ENCODE results near the gene CDK5RAP3.

The CDK5RAP3 gene

GRCh38 chr17:47949946-47950345 lies 21.0 kb upstream of the CDK5RAP3 start:
- DNase-seq, result no peak

GRCh38 chr17:47950448-47950847 lies 20.5 kb upstream of the CDK5RAP3 start:
- no peak for DNase-seq

GRCh38 chr17:47952171-47953021 lies 18.5 kb upstream of the CDK5RAP3 start:
- DNase-seq, result no peak

- DNase-seq, result no peak
These were observed 17.0 kb upstream of the CDK5RAP3 start for GRCh38 chr17:47953909-47954308.

- no peak for DNase-seq
These were observed 15.1 kb upstream of the CDK5RAP3 start for GRCh38 chr17:47955497-47956461.

- DNase-seq, result no peak
These were observed 13.9 kb upstream of the CDK5RAP3 start for GRCh38 chr17:47956791-47957590.

GRCh38 chr17:47957591-47958490 lies 13.1 kb upstream of the CDK5RAP3 start, which contains the start of gene PRR15L:
Gene PRR15L (minus strand): TSS chr17:47957883. CDS start chr17:47953234, 4,649 bp downstream.
- DNase-seq, result peak in 1 of 2 experiments; percentile 19

- DNase-seq, result no peak
These were observed 10.9 kb upstream of the CDK5RAP3 start for GRCh38 chr17:47959825-47960655.

- no peak for DNase-seq
These were observed 9.5 kb upstream of the CDK5RAP3 start for GRCh38 chr17:47961406-47961805.

GRCh38 chr17:47962901-47963300 lies 8.0 kb upstream of the CDK5RAP3 start:
- DNase-seq, result no peak

- DNase-seq, result no peak
These were observed 6.1 kb upstream of the CDK5RAP3 start for GRCh38 chr17:47964856-47965255.

GRCh38 chr17:47966079-47966519 lies 4.8 kb upstream of the CDK5RAP3 start:
- DNase-seq, result no peak

GRCh38 chr17:47967607-47968252 lies 3.2 kb upstream of the CDK5RAP3 start:
- no peak for DNase-seq

GRCh38 chr17:47968836-47969235 lies 2.1 kb upstream of the CDK5RAP3 start:
- no peak for DNase-seq

- no peak for DNase-seq
These were observed 786 bp upstream of the CDK5RAP3 start for GRCh38 chr17:47969930-47970724.

GRCh38 chr17:47973541-47973940 lies 2.6 kb downstream of the CDK5RAP3 start:
- DNase-seq, result no peak

- DNase-seq, result no peak
These were observed 4.4 kb downstream of the CDK5RAP3 start for GRCh38 chr17:47975189-47975822.

GRCh38 chr17:47975823-47976205 lies 4.9 kb downstream of the CDK5RAP3 start:
- DNase-seq, result no peak

- peak; percentile 49 to 55 for DNase-seq
These were observed 7.4 kb downstream of the CDK5RAP3 start for GRCh38 chr17:47978324-47978723.
